ENCODE measurements around the gene BTF3L4.

BTF3L4 gene

GRCh38 chr1:52123622-52124021, 67.5 kb downstream of the BTF3L4 start:
- no peak for DNase-seq (ENCODE audit: low read depth)

GRCh38 chr1:52125736-52126359, 69.8 kb downstream of the BTF3L4 start:
- no peak for DNase-seq (ENCODE audit: low read depth)

GRCh38 chr1:52127181-52128180, 71.4 kb downstream of the BTF3L4 start:
- no peak for DNase-seq (ENCODE audit: low read depth)

DNA sequence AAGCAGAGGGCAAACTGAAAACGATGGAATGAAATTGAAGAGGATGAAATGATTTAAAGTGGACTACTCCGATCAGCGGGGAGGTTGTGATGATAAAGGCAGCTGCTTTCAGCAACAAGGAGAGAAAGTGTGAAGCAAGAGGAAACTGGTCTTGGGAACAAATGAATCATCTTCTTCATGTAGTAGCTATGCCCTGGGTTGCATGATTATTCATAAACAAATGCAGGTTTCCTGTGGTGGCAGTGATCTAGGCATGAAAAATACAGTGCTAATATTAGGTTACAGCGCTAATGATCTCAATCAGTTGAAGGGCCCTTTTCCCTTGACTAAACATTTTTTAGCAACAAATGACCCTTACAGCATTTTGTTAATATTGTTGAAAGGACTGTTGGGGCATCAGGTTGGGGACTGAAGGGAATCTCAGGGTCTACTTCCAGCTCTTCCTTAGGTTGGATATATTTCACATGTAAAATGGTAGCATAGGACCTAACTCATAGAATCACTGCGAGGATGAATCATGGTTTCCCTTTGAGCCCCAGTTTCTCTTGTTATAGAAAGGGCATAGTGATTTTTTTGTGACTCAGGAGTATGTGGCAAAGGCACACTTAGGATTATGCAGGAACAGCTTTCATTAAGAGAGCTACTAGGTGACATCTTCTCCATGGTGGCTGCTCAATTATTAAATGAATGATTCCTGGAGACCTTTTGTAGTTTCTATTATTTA, 83.9 kb downstream of the BTF3L4 start:
- DNase-seq (ENCODE audit: low read depth), result no peak
